C4-2B (cell line): ENCODE data around the gene HIVEP3.

ENCODE experiments used
- H3K27ac ChIP-seq: fragments of 450-650 bp; 2 replicates; pipeline ENCODE4 v1.5.1; 2017
- ZFX ChIP-seq: fragments of 450-650 bp; IDR thresholded peaks from 2 replicates; pipeline ENCODE4 v1.6.1; 2017
- TF ChIP-seq, protein P1 (sequence below): fragments of 450-650 bp; conservative IDR thresholded peaks from 2 replicates; pipeline ENCODE4 v1.5.1; 2017; ENCODE audit warnings: mild to moderate bottlenecking

The HIVEP3 gene

DNA sequence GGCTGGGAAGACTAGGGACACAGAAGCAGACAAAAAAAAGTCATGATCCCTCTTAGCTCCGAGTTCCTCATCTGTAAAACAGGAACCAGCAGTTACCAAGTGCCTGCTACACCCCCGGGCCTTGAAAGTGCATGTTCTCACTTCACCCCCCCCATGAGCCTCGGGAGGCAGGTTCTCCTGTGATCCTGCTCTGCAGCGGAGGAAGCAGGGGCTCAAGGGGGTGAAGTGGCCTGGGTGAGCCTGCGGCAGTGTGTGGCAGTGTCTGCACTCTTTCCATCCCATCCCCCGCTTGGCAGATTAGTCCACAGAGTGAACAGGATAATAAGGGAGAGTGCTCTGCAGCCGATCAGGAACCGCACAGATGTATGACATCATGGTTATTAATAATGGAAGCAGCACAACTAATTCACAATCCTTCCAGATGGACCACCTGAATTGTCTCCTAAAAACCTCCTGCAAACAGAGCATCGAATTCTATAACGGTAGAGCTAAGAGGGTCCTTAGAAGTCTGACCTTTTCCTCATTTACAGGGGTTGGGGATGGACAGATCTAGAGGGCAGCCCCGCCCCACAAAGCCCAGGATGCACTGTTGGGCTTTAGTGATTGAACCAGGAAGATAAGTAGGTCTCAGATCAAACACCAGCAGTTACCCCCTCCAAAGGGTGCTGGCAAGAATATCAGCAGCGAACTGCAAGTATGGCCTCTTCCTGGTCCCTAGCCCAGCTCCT lies 260.1 kb downstream of the HIVEP3 start:
- TF ChIP-seq ZFX = no peak
- TF ChIP-seq, protein P1, sequence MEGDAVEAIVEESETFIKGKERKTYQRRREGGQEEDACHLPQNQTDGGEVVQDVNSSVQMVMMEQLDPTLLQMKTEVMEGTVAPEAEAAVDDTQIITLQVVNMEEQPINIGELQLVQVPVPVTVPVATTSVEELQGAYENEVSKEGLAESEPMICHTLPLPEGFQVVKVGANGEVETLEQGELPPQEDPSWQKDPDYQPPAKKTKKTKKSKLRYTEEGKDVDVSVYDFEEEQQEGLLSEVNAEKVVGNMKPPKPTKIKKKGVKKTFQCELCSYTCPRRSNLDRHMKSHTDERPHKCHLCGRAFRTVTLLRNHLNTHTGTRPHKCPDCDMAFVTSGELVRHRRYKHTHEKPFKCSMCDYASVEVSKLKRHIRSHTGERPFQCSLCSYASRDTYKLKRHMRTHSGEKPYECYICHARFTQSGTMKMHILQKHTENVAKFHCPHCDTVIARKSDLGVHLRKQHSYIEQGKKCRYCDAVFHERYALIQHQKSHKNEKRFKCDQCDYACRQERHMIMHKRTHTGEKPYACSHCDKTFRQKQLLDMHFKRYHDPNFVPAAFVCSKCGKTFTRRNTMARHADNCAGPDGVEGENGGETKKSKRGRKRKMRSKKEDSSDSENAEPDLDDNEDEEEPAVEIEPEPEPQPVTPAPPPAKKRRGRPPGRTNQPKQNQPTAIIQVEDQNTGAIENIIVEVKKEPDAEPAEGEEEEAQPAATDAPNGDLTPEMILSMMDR = no peak

DNA sequence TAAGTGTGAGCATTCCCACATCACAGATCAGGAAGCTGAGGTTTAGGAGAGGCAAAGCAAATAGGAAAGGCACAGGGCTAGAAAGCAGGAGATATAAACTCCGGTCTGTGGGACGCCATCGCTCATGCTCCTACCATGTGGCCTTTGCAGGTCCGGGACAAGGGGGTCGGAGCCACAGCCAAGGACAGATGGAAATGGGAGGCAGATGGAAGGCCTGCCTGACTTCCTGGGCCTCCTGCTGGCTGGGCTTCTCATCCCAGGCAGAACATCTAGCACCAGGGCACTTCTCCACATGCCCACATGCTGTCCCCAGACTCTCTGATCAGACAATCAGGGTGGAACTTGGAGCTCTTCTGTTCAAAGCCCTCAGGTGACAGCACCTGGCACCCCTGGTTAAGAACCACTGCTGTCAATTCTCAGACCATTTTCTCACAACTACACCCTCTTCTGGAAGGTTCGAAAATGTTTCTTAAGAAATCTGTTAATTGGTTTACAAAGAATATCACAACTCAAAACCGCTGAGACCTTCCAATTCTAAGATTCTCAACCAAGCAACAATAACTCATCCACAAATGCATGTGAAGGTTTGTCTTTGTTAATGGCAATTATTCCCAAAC lies 260.9 kb downstream of the HIVEP3 start:
- no peak overlapping the region for H3K27ac ChIP-seq
- TF ChIP-seq, protein P1 = no peak

More for the DNA sequence above, 260.1 kb downstream of the HIVEP3 start:
- H3K27ac ChIP-seq = no peak overlapping the region

DNA sequence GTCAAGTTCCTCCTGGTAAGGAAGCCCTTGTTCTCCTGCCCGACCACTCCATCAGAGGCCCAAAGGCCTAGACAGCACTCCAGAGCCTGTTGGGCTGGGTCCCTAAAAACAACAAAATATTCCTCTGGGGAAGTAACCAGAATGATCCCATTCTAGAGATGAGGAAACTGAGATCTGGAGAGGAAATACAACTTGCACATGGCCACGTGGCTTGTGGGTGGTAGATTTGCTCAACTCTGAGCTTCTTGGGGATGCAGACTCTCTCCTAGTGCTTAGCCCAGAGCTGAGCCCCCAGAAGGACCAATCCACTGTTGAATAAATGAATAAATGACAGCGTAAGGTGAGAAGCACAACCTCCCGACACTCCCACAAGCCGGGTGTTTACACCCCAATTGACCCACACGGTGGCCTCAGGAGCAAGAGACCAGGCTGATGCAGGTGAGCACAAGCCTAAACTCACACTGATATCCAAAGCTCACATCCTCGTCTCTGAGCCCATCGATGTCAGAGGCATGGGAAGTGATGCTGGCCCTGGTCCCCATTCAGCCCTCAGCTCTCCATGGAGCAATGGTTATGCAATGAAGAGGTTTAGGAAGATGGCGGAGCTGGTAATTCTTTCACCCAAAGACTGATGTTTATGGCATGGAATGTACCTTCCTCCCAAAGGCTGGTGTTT lies 261.8 kb downstream of the HIVEP3 start:
- no peak overlapping the region for H3K27ac ChIP-seq
- TF ChIP-seq, protein P1 = no peak
- no peak for TF ChIP-seq ZFX

DNA sequence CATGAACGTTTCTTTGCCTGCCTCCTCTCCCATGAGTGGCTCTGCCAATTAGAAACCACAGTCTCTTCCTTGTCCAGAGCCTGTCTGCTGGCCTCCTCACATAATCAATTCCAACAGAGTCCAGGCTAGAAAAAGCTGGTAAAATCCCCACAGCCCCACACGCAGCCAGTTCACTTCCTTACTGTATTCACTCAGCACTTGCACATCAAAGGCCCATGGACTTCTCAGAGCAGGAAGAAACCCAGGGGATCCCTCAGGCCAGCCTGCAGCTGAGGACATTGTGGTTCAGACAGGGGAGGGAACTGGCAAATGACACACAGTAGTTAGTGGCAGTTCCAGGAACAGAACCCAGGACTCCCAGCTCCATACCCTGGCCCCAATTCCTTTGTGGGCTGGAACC lies 262.7 kb downstream of the HIVEP3 start:
- no peak overlapping the region for H3K27ac ChIP-seq
- TF ChIP-seq ZFX = no peak
- TF ChIP-seq, protein P1 = no peak

DNA sequence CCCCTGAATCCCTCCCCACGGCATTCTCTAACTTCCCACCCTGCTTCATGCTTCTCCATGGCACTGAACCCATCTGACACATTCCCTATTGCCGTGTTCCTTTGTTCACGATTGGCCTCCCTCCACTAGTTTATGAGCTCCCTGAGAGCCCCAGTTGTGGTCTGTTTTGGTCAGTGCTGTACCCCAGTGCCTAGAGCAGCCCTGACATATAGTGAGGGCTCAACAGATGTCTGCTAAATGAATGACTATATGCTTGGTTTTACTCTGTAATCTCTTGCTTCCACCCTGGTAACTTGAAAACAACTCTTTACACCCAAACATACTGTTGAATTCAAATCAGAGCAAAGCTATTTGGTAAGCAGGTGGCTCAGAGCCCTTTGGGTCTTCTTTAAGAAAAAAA lies 263.1 kb downstream of the HIVEP3 start:
- H3K27ac ChIP-seq = no peak overlapping the region
- no peak for TF ChIP-seq ZFX

DNA sequence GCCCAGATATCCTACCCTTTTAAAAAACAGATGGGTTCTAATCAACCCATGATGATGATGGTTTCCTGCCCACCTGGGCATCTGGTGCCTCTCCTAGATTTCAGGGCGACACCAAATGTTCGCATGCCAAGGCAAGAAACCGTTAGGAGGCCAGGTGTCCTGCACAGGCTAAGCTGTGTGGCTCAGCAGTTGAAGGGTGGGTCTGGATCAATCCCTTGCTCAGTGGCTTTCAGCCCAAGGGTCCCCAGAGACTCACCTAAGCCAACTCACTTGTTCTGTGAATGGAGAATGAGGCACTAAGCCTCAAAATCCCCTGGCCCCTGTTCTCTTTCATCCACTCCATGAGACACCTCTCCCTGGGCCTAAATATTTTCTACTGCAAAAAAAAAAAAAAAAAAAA lies 265.1 kb downstream of the HIVEP3 start:
- H3K27ac ChIP-seq = no peak overlapping the region
- TF ChIP-seq, protein P1 = no peak
- TF ChIP-seq ZFX = no peak

DNA sequence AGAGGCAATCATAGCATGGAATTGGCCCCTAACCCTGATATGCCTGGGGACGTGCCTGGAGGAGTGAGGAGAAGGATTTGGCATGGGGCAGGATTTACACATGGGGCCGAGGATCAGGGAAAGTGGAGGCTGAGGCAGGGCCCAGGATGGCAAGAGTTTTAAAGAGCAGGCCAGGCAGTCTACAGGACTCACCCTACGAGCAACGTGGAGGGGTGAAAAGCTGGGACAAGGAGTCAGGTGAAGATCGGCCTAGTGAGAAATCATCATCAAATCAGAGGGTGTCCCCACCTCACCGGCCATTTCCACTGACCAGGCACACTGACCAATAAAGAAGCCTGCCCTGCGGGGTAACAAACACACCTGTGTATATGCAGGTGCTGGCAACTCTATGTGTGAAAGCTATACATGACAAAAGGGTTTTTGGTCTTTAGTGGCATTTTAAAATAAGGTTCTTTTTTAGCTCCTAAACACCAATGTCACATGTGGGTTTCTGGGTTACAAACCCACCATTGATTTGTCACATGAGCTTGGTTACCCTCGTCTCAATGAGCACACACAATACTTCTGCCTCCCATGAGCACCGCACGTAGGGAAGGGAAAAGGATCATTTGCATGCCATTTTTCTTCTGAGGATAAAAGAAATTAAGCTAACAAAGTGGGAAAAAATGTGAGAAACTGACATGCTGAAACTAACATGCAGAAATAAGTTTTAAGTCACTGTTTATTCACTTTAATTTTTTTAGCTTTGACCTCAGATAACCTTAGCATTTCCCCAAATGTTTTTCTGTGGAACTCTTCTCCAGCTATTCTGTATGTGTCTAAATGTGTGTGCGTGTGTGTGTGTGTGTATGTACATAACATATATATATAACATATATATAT lies 266.1 kb downstream of the HIVEP3 start:
- TF ChIP-seq, protein P1 = no peak

More for the DNA sequence above, 266.1 kb downstream of the HIVEP3 start:
- H3K27ac ChIP-seq = no peak overlapping the region
